ENCODE results near the gene C2. TPM values are rescaled to one million over a fixed set of nuclear protein-coding genes. Genes with fewer than 3 reads are reported as not detected.

C2 gene
- total RNA-seq, result 5.4 and 8.4 TPM in 2 replicates

DNA sequence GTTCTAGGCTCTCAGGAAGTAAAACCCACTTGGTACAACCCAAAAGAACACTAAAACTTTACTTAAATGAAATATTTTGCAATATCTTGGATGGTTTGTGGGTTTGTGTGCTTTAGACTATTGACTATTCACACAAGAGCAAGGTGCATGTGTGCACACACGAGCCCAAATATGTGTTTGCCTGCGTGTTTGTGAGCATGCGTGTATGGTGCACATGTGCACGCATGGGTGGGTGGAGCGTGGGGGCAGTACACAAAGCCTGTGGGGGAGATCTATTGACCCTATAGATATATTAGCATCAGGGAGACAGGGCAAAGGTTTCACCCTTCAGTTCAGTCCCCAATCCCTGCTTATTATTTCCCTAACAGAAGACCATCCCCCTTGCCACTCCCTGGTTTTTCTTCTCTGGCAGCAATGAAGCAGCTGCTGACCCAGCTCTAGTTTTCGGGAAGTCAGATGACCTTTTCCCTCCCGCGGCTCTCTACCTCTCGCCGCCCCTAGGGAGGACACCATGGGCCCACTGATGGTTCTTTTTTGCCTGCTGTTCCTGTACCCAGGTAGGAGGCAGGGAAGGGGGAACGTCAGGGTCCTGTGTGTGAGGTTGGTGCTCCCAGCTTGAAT, at the start of gene C2:
TSS of gene C2 (plus strand) at position 476 of the 621 bp plus-strand sequence. CDS start at position 512, 36 bp downstream.

DNA sequence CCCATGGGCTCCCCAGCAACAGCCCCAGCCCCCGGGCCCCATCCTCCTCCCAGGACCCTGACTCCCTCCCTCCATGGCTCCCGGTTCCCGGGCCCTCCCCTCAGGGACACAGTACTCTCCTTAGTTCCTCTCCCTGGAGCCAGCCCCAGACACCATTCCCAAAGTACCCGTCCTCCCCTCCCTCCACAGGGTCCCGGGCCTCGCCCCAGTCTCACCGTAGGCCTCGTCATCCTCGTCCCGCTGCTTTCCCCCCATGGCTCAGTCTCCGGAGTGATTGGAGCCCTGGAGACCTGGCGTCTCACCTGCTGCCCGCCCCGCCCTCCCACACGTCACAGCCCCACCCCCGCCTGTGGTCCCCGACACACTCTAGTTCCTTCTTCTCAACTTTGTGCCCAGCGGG, 48.8 kb upstream of the C2 start, which contains the start of gene SLC44A4:
TSS of gene SLC44A4 (minus strand) at position 272 of the 400 bp plus-strand sequence. CDS start at position 255, 17 bp downstream.

DNA sequence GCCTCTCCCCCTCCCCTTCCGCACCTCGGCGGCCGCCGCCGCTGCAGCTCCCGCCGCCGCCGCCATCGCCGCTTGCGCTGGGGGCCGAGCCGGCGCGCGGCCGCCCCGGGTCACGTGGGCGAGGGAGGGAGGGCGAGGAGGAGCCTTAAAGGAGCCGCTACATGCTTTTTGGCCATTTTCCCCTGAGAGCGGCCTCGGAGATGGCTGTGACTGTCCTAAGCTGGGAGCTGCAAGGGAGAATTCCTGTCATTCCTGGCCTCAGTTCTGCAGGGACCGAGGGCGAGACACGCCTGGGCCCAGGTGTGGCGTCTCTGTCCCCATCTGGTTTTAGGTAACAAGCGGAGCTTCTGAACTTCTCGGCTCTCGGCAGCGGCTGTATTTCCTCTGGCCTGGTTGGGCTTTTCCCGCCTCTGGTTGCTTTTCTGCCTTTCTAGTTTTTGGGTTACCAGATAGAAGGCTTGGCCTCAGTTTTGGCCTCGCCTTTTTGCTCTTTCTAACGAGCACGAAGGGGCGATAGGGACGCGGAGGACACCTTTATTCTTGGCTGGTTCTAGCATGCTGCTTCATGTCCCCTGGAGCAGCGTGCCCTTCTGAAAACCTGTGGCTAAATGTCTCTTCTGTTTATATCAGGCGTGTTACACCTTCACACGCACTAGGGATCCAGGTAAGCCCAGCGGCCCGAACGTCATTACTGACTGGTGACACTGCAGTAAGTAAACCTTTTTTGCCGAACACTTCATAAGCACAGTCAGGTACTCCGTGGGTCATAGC, 29.7 kb upstream of the C2 start, which contains the start of gene EHMT2:
TSS of gene EHMT2 (minus strand) at position 87 of the 771 bp plus-strand sequence. CDS start at position 66, 21 bp downstream.

DNA sequence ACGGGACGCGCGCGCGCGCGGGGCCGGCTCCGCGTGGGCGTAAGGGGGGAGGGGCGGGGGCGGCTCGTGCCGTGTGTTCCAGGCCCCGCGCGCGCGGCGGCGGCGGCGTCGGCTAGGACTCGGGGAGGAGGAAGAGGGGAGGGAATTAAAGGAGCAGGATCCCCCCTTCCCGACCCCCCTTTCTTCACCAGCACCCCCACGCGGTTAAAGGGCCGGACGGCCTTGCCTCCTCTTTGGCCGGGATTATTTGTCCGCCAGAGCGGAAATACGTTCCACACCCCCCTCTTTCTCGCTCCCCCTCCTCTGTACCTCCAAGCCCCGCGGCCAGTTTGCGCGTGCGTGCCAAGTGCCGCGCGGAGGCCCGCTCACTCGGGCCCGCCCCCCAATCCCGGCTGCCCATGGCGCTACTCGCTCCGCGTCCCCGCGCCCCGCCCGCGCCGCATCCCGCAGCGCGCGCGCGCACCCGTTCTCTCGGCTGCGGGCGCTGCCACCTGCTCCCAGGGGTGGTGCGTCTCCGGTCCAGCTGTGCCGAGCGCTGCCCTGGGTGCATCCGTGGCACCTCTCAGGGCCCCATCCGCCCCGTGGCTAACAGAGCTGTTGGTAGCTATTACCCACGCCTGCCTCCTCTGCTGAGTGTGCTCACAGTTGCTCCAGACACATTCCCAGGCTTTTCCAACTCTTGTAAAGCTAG, 25.4 kb upstream of the C2 start, which contains the start of gene ZBTB12:
TSS of gene ZBTB12 (minus strand) at position 134 of the 691 bp plus-strand sequence. CDS start 781 bp downstream, outside the sequence.

DNA sequence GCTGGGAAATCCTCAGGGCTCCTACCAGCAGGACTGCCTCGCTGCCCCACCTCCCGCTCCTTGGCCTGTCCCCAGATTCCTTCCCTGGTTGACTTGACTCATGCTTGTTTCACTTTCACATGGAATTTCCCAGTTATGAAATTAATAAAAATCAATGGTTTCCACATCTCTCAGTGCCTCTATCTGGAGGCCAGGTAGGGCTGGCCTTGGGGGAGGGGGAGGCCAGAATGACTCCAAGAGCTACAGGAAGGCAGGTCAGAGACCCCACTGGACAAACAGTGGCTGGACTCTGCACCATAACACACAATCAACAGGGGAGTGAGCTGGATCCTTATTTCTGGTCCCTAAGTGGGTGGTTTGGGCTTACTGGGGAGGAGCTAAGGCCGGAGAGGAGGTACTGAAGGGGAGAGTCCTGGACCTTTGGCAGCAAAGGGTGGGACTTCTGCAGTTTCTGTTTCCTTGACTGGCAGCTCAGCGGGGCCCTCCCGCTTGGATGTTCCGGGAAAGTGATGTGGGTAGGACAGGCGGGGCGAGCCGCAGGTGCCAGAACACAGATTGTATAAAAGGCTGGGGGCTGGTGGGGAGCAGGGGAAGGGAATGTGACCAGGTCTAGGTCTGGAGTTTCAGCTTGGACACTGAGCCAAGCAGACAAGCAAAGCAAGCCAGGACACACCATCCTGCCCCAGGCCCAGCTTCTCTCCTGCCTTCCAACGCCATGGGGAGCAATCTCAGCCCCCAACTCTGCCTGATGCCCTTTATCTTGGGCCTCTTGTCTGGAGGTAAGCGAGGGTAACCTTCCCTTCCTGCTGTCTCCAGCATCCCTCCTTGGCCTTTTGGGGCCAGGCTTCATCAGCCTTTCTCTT, 18.2 kb downstream of the C2 start, which contains the start of gene CFB:
TSS of gene CFB (plus strand) at position 589 of the 863 bp plus-strand sequence. CDS start at position 716, 127 bp downstream.

DNA sequence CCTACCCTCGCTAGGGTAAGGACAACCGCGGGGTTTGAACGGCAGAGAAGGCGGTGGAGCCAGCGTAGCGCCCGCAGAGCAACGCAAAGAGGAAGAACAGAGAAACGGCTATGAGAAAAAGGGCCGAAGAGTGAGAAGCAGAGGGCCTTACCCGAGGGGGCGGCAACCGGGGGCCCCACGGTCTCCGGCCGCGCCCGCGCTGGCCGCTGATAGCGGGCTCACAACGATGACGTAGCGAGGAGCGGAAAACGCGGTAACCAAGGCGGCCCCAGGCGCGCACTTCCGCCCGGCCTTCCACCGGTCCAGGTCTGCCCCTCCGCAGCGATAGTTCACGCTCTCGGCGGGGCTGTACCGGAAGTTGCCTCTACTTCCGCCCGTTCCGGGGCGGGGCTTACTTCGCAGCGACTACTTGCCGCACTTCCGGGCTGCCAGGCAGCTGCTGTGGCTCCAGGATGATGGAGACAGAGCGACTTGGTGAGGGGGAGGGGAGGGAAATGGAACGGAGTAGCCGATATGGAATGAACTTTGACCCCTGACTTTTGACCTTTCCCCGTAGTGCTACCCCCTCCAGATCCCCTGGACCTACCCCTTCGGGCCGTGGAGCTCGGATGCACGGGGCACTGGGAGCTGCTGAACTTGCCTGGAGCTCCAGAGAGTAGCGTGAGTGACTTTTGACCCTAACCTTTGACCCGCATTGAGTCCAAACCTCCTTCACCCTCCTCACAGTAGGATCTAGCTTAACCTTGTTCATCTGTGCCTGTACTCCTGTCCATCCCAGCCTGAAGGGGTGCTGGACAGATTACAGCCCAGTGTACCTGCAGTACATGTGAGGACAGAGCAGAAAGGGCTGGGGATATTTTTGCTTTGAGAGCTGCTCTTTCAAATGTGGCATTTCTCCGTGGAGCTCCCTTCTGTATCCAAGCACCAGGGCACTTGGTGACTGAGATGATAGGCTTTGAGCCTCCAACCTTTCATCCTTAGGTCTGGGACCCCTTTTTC, 31.5 kb downstream of the C2 start, which contains the start of the genes NELFE and SKIC2:
TSS of gene NELFE (minus strand) at position 231 of the 999 bp plus-strand sequence. CDS start 525 bp downstream, outside the sequence.
TSS of gene SKIC2 (plus strand) at position 435 of the 999 bp plus-strand sequence. CDS start at position 453, 18 bp downstream.

DNA sequence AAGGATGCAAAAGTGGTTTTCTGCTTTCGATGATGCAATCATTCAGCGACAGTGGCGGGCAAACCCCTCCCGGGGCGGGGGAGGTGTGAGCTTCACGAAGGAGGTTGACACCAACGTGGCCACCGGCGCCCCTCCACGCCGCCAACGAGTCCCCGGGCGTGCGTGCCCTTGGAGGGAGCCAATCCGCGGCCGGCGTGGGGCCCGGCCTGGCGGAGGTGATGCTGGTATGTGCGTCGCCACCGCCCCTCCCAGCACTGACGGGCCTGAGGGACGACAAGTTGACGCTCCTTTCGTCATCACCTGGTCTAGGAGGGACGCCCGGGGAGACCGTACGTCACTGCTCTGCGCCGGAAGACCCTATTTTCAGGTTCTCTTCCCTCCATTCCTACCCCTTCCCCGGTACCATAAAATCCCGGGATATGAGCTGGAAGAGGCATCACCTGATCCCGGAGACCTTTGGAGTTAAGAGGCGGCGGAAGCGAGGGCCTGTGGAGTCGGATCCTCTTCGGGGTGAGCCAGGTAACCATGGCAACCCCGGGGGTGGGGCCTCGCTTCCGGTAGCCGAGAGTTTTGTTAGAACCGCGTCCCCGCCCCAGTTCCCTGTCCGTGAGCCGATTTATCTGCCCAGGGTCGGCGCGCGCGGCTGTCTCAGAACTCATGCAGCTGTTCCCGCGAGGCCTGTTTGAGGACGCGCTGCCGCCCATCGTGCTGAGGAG, 44.6 kb downstream of the C2 start, which contains the start of gene DXO:
TSS of gene DXO (minus strand) at position 146 of the 716 bp plus-strand sequence. CDS start 463 bp downstream, outside the sequence.

DNA sequence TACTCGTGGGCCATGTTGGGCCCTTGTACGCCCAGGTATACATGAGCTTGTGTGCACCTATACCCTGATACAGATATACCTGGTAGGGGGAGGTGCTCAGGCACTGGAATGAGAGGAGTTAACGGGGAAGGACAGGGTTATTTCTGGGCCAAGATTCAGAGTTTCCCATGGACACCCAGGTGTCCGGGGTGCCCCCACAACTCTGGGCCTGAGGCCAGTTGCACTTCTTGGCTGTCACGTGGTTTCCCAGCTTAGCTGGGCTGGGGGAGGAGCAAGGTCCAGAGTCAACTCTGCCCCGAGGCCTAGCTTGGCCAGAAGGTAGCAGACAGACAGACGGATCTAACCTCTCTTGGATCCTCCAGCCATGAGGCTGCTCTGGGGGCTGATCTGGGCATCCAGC, 54.2 kb downstream of the C2 start, which contains the start of gene C4A:
TSS of gene C4A (plus strand) at position 314 of the 400 bp plus-strand sequence. CDS start at position 365, 51 bp downstream.

Other genes starting within 250 kb of the C2 start
- gene LY6G5C, start 246.7 kb upstream of the C2 start, total RNA-seq, result 0.09 and 0.43 TPM in 2 replicates
- 65.4 and 70.2 TPM in 2 replicates for gene ABHD16A, start 224.4 kb upstream of the C2 start, total RNA-seq
- not detected in 2 replicates for gene LY6G6F, start 220.9 kb upstream of the C2 start, total RNA-seq
- gene LY6G6D, start 212.4 kb upstream of the C2 start, total RNA-seq, result not detected in 2 replicates
- not detected in 2 replicates for gene LY6G6C, start 206.0 kb upstream of the C2 start, total RNA-seq
- not detected in 2 replicates for gene MPIG6B, start 204.3 kb upstream of the C2 start, total RNA-seq
- gene DDAH2, start 198.4 kb upstream of the C2 start, total RNA-seq, result 74.1 and 102 TPM in 2 replicates
- 529 and 547 TPM in 2 replicates for gene CLIC1, start 191.2 kb upstream of the C2 start, total RNA-seq
- 3.2 and 3.3 TPM in 2 replicates for gene MSH5, start 187.7 kb upstream of the C2 start, total RNA-seq
- gene SAPCD1, start 165.1 kb upstream of the C2 start, total RNA-seq, result 0.28 TPM in 2 replicates
- gene VWA7, start 150.4 kb upstream of the C2 start, total RNA-seq, result 0.14 and 0.28 TPM in 2 replicates
- 36.0 and 38.7 TPM in 2 replicates for gene VARS1, start 132.0 kb upstream of the C2 start, total RNA-seq
- 22.3 and 27.3 TPM in 2 replicates for gene LSM2, start 120.8 kb upstream of the C2 start, total RNA-seq
- gene HSPA1L, start 112.4 kb upstream of the C2 start, total RNA-seq, result 1.7 and 1.9 TPM in 2 replicates
- gene HSPA1A, start 112.2 kb upstream of the C2 start, total RNA-seq, result 63.6 and 87.8 TPM in 2 replicates
- 113 and 131 TPM in 2 replicates for gene HSPA1B, start 100.0 kb upstream of the C2 start, total RNA-seq
- 88.7 and 119 TPM in 2 replicates for gene NEU1, start 64.9 kb upstream of the C2 start, total RNA-seq
- not detected in 2 replicates for gene SLC44A4, start 48.7 kb upstream of the C2 start, total RNA-seq
- 48.6 and 68.9 TPM in 2 replicates for gene EHMT2, start 30.0 kb upstream of the C2 start, total RNA-seq
- gene ZBTB12, start 25.6 kb upstream of the C2 start, total RNA-seq, result 3.8 and 7.2 TPM in 2 replicates
- 46.1 and 61.2 TPM in 2 replicates for gene CFB, start 18.4 kb downstream of the C2 start, total RNA-seq
- 87.3 and 111 TPM in 2 replicates for gene NELFE, start 31.3 kb downstream of the C2 start, total RNA-seq
- 54.3 and 84.7 TPM in 2 replicates for gene SKIC2, start 31.5 kb downstream of the C2 start, total RNA-seq
- 11.4 and 12.5 TPM in 2 replicates for gene DXO, start 44.4 kb downstream of the C2 start, total RNA-seq
- gene C4A, start 54.3 kb downstream of the C2 start, total RNA-seq, result 7.3 and 11.3 TPM in 2 replicates
- gene C4B, start 87.1 kb downstream of the C2 start, total RNA-seq, result 5.5 and 9.3 TPM in 2 replicates
- gene CYP21A2, start 110.7 kb downstream of the C2 start, total RNA-seq, result not detected in 2 replicates
- 91.2 and 144 TPM in 2 replicates for gene TNXB, start 181.6 kb downstream of the C2 start, total RNA-seq
- 10.8 and 11.6 TPM in 2 replicates for gene ATF6B, start 200.5 kb downstream of the C2 start, total RNA-seq
- gene FKBPL, start 202.6 kb downstream of the C2 start, total RNA-seq, result 5.3 and 5.8 TPM in 2 replicates
- 0.14 and 0.18 TPM in 2 replicates for gene PRRT1, start 224.2 kb downstream of the C2 start, total RNA-seq
- gene PPT2, start 226.4 kb downstream of the C2 start, total RNA-seq, result 50.2 and 67.4 TPM in 2 replicates
- 0.57 and 1.2 TPM in 2 replicates for gene EGFL8, start 236.9 kb downstream of the C2 start, total RNA-seq
- 20.9 and 29.5 TPM in 2 replicates for gene AGPAT1, start 248.4 kb downstream of the C2 start, total RNA-seq

All from smooth muscle cell of bladder (primary cell).